ENCODE results near the gene TWF2.

TWF2 gene

DNA sequence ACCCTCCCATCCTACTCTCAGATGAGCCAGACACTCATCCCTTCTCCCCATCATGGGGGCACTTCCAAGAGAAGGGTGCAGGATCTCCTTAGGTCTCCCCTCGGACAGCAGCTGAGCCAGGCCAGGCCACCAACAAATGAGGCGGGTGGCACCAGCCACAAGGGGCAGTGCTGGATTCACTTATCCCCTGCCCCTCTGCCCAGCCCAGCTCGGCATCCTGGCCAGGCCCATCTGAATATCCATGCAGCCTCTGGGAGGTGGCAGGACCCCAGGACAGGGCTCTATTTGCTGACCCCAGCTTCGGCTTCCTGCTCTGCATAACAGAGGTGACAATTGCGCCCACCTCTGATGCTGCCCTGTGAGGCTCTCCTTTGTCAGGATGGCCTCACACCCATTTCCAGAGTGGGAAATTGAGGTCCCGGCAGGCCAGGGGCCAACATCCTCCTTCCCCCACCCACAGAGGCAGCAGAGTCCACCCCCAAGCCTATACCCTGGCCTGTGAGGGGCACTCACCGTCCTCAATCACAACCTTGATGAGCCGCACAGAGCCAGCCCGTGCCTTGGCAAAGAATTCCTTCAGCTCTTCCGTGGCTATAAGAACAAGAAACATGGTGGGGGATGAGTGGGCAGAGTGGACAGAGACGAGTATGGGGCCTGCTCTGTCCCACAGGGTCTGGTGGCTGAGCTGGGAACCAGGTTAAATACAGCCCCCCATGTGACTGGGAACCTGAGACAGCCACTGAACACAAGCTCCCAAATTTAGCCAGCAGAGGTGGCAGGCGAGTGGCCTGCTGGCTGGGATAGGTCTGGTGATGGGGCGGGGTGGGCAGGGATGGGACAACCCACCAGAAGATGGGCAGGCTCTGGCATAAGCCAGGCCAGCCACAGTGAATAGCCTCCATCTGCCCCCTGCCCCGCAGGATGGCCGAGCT, 4.2 kb downstream of the TWF2 start:
- Mint-ChIP-seq H3K4me1 (peaks cover 83% of the 10 kb centered on the region), H3K4me3 (no peak overlapping the region), H3K36me3 (peaks cover 34% of the 10 kb centered on the region)

DNA sequence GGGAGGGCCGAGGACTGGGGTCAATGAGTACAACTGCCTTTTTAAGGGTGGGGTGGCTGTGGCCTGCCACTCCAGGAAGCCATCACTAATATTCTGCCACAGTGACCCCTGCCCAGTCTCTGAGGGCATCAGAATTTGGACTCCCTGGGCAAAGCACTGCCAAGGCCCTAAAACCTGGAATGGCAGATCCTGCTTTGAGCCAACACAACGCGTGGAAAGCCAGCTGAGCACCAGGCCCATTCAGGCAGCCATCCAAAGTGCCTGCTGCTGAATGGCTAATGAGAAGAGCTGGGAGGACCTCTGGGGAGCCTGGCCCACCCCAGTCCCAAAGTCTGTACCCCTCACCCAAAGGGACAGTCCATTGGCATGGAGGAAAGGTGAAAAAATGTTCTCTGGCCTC, 5.0 kb downstream of the TWF2 start:
- no peak for ATAC-seq
- Mint-ChIP-seq H3K27me3 (no peaks in the 10 kb centered on the region), H3K4me3 (no peak overlapping the region), H3K36me3 (peaks cover 41% of the 10 kb centered on the region), H3K27ac (no peak overlapping the region), H3K9me3 (no peaks in the 10 kb centered on the region), H3K4me1 (peaks cover 79% of the 10 kb centered on the region)

More for the DNA sequence above, 4.2 kb downstream of the TWF2 start:
- Mint-ChIP-seq H3K27me3 (no peaks in the 10 kb centered on the region), H3K27ac (no peak overlapping the region), H3K9me3 (no peaks in the 10 kb centered on the region)
- ATAC-seq: no peak

DNA sequence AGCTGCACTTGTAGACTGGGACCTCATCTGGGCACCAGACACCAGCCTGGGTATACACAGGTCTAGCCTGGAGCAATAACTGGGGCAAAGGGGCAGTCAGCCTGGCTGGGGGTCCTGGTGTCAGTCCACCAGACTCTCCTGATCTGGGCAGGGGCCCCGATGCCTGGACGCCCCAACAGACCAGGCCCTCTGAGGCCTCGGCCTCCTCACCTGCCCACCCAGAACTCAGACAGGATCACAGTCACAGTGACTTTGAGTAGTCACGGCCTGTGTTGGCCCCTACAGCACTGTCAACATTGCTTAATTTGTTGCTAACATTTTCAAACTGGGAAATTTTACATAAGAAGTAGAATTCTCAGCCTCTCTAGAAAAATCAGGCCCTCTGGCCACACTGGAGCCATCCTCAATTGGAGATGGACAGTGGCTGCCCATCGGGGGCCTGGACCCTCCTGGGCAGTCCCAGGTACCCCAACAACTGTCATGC, 5.8 kb downstream of the TWF2 start:
- Mint-ChIP-seq H3K27ac (peak overlapping the region; percentile 59), H3K4me3 (no peak overlapping the region), H3K27me3 (no peaks in the 10 kb centered on the region), H3K9me3 (no peaks in the 10 kb centered on the region), H3K36me3 (peaks cover 41% of the 10 kb centered on the region), H3K4me1 (peaks cover 77% of the 10 kb centered on the region)
- no peak for ATAC-seq

DNA sequence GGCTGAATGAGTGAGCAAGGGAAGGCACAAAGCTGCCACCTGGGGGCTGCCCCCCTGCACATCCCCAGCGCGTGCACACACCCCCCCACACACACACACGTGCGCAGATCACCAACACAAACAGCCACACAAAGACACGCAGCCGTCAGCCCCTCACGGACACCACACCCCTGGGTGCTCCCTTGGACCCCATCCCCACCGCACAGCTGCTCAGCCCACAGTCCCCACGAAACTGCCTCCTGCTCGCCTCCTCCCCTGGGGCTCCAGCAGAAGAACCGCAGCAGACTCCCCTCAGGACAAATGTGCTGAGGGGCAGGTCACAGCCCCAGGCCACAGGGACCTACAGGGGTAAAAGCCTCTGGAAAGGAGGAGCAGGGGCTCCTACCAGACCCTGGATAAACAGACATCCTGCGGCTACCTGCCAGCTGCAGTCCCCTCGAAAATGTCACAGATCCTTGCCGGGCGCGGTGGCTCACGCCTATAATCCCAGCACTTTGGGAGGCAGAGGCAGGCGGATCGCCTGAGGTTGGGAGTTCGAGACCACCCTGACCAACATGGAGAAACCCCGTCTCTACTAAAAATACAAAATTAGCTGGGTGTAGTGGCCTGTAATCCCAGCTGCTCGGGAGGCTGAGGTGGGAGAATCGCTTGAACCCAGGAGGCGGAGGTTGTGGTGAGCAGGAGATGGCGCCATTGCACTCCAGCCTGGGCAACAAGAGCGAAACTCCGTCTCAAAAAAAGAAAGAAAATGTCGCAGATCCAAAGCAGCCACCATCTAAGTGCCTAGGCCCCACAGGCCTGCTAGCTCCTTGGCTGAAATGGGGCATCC, 6.5 kb downstream of the TWF2 start:
- peak overlapping the region; percentile 59 for H3K27ac Mint-ChIP-seq
- no peak for ATAC-seq
- peaks cover 77% of the 10 kb centered on the region for H3K4me1 Mint-ChIP-seq
- no peaks in the 10 kb centered on the region for H3K27me3 Mint-ChIP-seq
- no peaks in the 10 kb centered on the region for H3K9me3 Mint-ChIP-seq
- peaks cover 41% of the 10 kb centered on the region for H3K36me3 Mint-ChIP-seq
- no peak overlapping the region for H3K4me3 Mint-ChIP-seq

DNA sequence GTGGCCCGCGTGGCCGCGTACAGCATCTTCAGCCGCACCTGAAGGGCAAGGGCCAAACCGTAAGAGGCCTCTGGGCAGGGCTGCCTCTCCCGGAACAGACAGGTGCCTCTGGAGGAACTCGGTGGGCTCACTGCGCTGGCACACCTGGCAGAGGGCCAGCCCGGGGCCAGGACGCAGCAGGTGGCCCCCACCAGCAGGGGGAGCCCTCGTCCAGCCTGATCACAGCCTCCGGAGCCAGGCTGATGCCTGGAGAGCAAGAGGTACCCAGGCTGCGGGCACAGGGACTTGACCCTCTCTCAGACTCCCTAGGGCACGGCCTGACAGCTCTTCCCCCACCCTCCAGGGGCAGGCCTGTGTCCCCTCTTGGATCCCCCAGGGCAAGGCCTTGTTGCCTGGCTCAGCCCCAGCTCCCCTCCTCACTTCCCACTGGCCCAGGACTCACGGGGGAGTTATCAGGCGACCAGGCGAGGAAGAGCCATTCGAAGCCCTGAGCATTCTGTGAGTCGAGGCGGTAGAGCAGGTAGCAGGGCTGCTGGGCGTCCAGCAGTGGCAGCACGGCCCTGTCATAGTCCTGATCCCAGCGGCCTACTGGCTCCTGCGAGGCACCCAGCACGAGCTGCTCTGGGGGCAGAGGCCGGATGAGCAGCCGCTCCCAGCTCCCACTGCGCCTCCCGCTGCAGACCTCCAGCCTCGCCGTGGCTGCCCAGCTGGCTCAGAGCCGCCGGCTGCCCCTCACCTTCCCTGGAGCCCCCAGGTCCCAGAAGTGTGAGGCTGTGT, 7.3 kb downstream of the TWF2 start:
- Mint-ChIP-seq H3K27me3 (no peaks in the 10 kb centered on the region), H3K36me3 (peaks cover 41% of the 10 kb centered on the region), H3K9me3 (no peaks in the 10 kb centered on the region), H3K4me3 (no peak overlapping the region), H3K27ac (peak overlapping the region; percentile 59), H3K4me1 (peaks cover 77% of the 10 kb centered on the region)
- ATAC-seq: peak; percentile 84

DNA sequence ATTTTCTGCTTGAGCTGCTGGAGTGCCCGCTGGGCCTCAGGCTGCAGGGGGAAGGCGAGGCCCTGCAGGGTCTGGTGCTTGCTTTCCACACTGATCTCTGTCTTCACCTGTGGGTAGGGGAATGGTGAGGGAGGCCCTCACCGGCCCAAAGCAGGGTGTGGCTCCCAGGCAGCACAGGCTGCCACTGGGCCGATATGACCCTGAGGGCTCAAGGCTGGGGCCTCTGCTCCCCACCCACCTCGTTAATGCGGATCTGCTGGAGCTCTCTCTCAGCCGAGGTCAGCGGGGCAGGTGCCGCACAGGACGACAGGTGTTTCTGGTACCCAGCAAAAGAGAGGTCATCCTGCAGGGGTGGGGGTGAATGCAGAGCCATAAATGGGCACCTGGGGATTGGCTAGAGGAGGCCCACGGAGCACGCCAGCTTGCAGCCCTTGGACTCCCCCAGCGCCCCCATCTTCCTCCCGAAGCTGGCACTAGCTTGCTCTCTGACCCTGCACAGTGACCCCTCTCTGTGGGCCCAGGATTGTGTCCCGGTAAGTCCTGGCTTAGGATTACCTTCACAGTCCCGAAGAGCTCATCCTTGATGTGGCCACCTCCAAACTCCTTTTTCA, 8.0 kb downstream of the TWF2 start:
- ATAC-seq: no peak
- peaks cover 77% of the 10 kb centered on the region for H3K4me1 Mint-ChIP-seq

DNA sequence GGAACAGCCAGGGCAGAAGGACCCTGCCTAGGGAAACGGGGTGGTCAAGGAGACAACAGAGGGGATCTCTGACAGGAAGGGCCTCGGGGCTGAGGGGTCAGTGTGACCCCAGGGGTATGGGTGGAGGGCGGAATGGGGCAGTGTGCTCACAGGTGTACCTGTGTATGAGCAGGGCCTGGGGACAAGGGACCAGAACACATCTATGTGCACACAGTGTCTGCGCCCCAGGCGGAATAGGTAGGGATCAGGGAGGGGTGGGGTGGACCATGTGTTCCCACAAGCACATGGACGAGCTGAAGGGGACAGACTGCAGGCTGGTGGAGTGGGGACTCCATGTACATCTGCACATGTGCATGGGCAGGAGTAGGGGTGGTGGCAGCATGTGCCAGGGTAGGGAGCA, 8.5 kb downstream of the TWF2 start:
- Mint-ChIP-seq H3K36me3 (peaks cover 35% of the 10 kb centered on the region), H3K4me1 (peaks cover 77% of the 10 kb centered on the region), H3K9me3 (no peaks in the 10 kb centered on the region), H3K4me3 (no peak overlapping the region), H3K27ac (no peak overlapping the region), H3K27me3 (no peaks in the 10 kb centered on the region)
- ATAC-seq: no peak

More for the DNA sequence above, 8.0 kb downstream of the TWF2 start:
- H3K4me3 Mint-ChIP-seq: no peak overlapping the region
- peak overlapping the region; percentile 59 for H3K27ac Mint-ChIP-seq
- H3K36me3 Mint-ChIP-seq: peaks cover 37% of the 10 kb centered on the region
- no peaks in the 10 kb centered on the region for H3K27me3 Mint-ChIP-seq
- no peaks in the 10 kb centered on the region for H3K9me3 Mint-ChIP-seq

DNA sequence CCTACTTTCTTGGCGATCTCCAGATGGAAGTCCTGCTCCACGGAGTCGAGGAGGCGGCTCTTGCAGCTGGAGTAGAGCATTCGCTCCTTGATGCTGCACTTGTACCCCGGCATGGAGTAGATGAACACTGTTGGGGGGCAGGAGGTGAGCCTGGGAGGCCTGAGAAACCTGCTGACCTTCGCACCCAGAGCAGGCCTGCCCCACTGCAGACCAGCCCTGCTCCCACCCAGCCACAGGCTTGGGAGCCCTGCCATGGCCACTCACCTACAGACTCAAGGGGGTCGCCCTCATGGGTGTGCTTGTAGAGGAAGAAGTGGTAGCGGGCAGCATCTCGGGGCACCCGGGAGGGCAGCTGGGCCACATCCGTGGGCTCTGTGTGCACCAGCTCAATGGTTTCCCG, 9.3 kb downstream of the TWF2 start:
- H3K27ac Mint-ChIP-seq: no peak overlapping the region
- H3K36me3 Mint-ChIP-seq: peaks cover 37% of the 10 kb centered on the region
- peaks cover 74% of the 10 kb centered on the region for H3K4me1 Mint-ChIP-seq
- no peaks in the 10 kb centered on the region for H3K27me3 Mint-ChIP-seq
- no peaks in the 10 kb centered on the region for H3K9me3 Mint-ChIP-seq
- no peak for ATAC-seq
- no peak overlapping the region for H3K4me3 Mint-ChIP-seq

DNA sequence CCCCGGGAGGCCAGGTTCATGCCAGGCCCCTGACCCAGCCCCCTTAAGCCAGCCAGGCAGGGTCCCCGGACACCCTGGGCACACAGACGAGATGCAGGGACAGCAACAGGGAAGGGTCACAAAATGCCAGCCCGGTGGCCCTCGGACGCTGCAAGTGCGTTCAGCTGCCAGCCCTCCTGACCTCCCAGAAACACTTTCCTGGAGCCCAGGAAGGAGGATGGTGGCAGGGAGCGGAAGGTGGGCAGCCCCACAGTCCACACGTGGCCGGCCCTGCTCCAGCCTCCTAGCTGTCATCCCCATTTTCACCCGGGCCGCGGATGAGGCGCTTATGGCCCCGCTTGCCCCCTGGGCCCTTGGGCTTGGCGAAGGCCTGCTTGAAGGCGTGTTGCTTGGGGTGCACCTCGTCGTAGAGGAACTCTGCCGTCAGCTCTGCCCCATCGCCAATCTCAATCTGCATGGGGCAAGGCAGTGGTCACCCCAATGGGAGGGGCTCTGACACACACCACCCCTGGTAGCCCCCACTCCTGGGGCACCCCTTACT, 10.1 kb downstream of the TWF2 start:
- H3K36me3 Mint-ChIP-seq: peaks cover 43% of the 10 kb centered on the region
- H3K9me3 Mint-ChIP-seq: no peaks in the 10 kb centered on the region
- H3K27ac Mint-ChIP-seq: peak overlapping the region; percentile 98
- no peak for ATAC-seq
- peaks cover 75% of the 10 kb centered on the region for H3K4me1 Mint-ChIP-seq
- no peaks in the 10 kb centered on the region for H3K27me3 Mint-ChIP-seq
- no peak overlapping the region for H3K4me3 Mint-ChIP-seq

DNA sequence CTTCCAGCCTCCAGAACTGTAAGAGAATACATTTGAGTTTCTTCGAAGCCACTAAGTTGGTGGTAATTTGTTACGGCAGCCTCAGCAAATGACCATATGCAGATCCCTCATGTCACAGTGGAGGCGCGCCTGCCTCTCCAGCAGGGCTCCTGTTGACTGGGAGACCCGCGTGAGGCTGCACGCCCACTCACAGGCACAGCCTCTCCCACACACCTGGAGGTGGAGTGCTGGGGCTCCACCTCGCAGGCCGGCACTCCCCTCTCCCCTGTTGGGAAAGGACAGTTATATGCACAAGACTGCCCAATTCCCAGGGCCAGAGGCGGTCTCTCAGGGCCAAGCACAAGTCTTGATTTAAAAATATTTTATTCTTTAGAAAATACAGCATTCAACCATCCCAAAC, 10.7 kb downstream of the TWF2 start:
- H3K27me3 Mint-ChIP-seq: no peaks in the 10 kb centered on the region

DNA sequence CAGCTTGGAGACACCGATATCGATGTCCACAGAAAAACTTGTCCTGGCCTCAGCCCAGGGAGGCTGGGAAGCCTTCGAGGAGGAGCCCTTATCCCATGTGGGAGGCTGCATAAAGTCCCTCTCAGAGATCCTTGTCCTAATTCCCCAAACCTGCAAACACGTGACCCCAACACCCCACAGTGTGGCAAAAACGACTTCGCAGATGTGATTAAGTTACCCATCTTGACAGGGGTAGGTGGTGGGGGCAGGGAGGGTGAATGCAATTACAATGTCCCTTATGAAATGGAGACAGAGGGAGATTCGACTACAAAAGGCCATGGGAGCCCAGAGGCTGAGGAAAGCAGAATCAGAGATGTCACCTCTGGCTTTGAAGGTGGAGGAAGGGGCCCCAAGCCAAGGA, 11.2 kb downstream of the TWF2 start:
- no peak for ATAC-seq
- no peak overlapping the region for H3K4me3 Mint-ChIP-seq
- no peaks in the 10 kb centered on the region for H3K27me3 Mint-ChIP-seq
- H3K27ac Mint-ChIP-seq: peak overlapping the region; percentile 98
- H3K4me1 Mint-ChIP-seq: peaks cover 78% of the 10 kb centered on the region
- peaks cover 53% of the 10 kb centered on the region for H3K36me3 Mint-ChIP-seq
- no peaks in the 10 kb centered on the region for H3K9me3 Mint-ChIP-seq

More for the DNA sequence above, 10.7 kb downstream of the TWF2 start:
- Mint-ChIP-seq H3K4me1 (peaks cover 76% of the 10 kb centered on the region), H3K27ac (peak overlapping the region; percentile 98), H3K36me3 (peaks cover 48% of the 10 kb centered on the region), H3K4me3 (no peak overlapping the region), H3K9me3 (no peaks in the 10 kb centered on the region)
- ATAC-seq: no peak

DNA sequence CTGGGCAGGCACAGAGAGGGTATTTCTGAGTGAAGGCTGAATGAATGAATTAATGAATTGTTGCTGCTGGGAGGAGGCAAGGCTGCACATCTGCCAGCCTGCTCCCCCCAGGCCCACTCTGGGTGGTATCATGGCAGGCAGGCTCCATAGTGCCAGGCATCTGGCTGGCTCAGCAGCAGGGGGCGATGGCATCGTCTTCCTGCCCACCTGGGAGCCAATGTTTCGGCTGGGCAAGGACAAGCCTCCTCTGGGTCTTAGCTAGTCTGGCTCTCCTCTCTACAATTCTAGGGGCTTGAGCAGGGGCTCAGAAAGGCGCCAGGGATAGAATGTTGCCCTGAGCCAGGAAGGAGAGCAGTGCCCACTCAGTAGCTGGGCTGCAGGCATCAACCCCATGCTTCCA, 11.8 kb downstream of the TWF2 start:
- Mint-ChIP-seq H3K36me3 (peaks cover 55% of the 10 kb centered on the region), H3K27ac (peak overlapping the region; percentile 98), H3K27me3 (no peaks in the 10 kb centered on the region), H3K4me3 (no peak overlapping the region), H3K9me3 (no peaks in the 10 kb centered on the region), H3K4me1 (peaks cover 78% of the 10 kb centered on the region)
- ATAC-seq: no peak

DNA sequence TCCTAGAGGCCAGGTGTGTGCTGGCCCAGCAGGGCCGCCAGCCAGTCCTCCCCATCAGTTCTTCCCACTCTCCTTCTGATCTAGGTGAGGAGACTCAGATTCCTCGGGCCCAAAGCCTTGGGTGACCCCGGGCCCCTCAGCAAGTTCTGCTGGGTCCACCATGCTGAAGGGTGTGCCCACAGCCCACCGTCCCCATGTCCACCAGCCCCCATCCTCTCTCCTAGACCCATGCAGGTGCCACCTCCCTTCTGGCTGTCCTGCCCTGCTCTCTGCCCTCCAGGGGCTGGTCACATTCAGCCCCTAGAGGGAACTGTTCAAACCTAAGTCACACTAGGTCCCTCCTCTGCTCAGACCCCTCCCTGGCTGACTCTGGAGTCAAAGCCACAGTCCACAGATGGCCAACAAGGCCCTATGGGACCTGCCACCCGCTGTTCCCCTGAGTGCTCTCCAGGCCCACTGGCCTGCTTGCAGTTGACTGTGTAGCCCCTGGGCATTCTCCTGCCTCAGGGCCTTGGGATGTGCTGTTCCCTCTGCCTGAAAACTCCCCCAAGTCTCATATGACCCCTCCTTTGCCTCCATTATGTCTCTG, 12.6 kb downstream of the TWF2 start:
- Mint-ChIP-seq H3K36me3 (peaks cover 53% of the 10 kb centered on the region), H3K27ac (peak overlapping the region; percentile 98), H3K4me3 (peak overlapping the region; percentile 93), H3K9me3 (no peaks in the 10 kb centered on the region), H3K4me1 (peaks cover 78% of the 10 kb centered on the region), H3K27me3 (no peaks in the 10 kb centered on the region)
- peak; percentile 54 for ATAC-seq

All from stimulated activated memory B cell treated with anti-CD40 and anti-IgM and Interleukin-4, amounts not matched to agents 10 μg/mL and 1 μg/mL and 100 μg/mL, for 72 hours (primary cell).